Fibroblast of lung (primary cell): ENCODE results near the gene TP53RK. TPM values are rescaled to one million over a fixed set of nuclear protein-coding genes. Genes with fewer than 3 reads are reported as not detected.

ENCODE experiments used
- DNase-seq, 2 donors: peaks; one replicate each; pipeline versions ENCODE4 v3.0.0 to v3.0.0-alpha.2; 2010; ENCODE audit warnings: low read depth in 2 of 2
- H2AFZ ChIP-seq: 2 replicates; pipeline ENCODE4 v1.5.1; 2012; ENCODE audit warnings: low read length, control low read depth, inconsistent platforms
- H3K27ac ChIP-seq: 2 replicates; pipeline ENCODE4 v1.5.1; 2011; ENCODE audit warnings: low read length, control low read depth; ENCODE audit not compliant: insufficient read depth
- H3K27me3 ChIP-seq: 2 replicates; pipeline ENCODE4 v1.5.1; 2011; ENCODE audit warnings: mild to moderate bottlenecking, low read length; ENCODE audit not compliant: control insufficient read depth, insufficient read depth
- H3K36me3 ChIP-seq: 2 replicates; pipeline ENCODE4 v1.5.1; 2011; ENCODE audit warnings: low read length; ENCODE audit not compliant: control insufficient read depth, insufficient read depth
- H3K4me1 ChIP-seq: 2 replicates; pipeline ENCODE4 v1.5.1; 2011; ENCODE audit warnings: low read length; ENCODE audit not compliant: control insufficient read depth, insufficient read depth; ENCODE audit errors: extremely low read depth
- H3K4me2 ChIP-seq: 2 replicates; pipeline ENCODE4 v1.5.1; 2011; ENCODE audit warnings: low read length, control low read depth; ENCODE audit not compliant: insufficient read depth; ENCODE audit errors: extremely low read depth
- H3K4me3 ChIP-seq, 4 experiments: fragments of 200-600 bp in 1 of 4; sonication (generic) in 1 of 4; replicated peaks in 1 of 4; 2 replicates each; pipeline ENCODE4 v1.5.1; 2011 to 2016; ENCODE audit warnings: low read length in 4 of 4, low read depth in 3 of 4, mild to moderate bottlenecking in 3 of 4, control low read depth in 2 of 4, inconsistent platforms in 1 of 4, mixed read lengths in 1 of 4; ENCODE audit not compliant: insufficient read depth in 1 of 4; ENCODE audit errors: control extremely low read depth in 1 of 4
- H3K79me2 ChIP-seq: 2 replicates; pipeline ENCODE4 v1.5.1; 2012; ENCODE audit warnings: mild to moderate bottlenecking, low read length, inconsistent platforms; ENCODE audit not compliant: control insufficient read depth, insufficient read depth
- H3K9ac ChIP-seq: 2 replicates; pipeline ENCODE4 v1.5.1; 2011; ENCODE audit warnings: mild to moderate bottlenecking, low read length, control low read depth; ENCODE audit not compliant: insufficient read depth
- H3K9me3 ChIP-seq: 2 replicates; pipeline ENCODE4 v1.5.1; 2012; ENCODE audit warnings: low read depth, low read length; ENCODE audit not compliant: control insufficient read depth, insufficient read depth
- H4K20me1 ChIP-seq: 2 replicates; pipeline ENCODE4 v1.5.1; 2011; ENCODE audit warnings: low read length; ENCODE audit not compliant: control insufficient read depth, insufficient read depth; ENCODE audit errors: extremely low read depth
- EZH2 ChIP-seq: IDR thresholded peaks from 2 replicates; pipeline ENCODE4 v1.5.1; 2012; ENCODE audit warnings: low read length, control low read depth, mild to moderate bottlenecking; ENCODE audit errors: missing control alignments
- polyA plus RNA-seq, 2 donors: library from polyadenylated mRNA; depleted of rRNA in 1 of 2; stranded (reverse) in 1 of 2; unstranded in 1 of 2; fragments of >200 nt; gene quantifications; 2 replicates each; pipeline ENCODE4 v1.2.1, GENCODE V29; 2011 to 2012; ENCODE audit warnings: missing spikeins in 1 of 2
- total RNA-seq: library from RNA; depleted of rRNA; stranded (reverse); fragments of >200 nt; gene quantifications from 2 replicates; pipeline ENCODE4 v1.2.1, GENCODE V29; 2014
- TF ChIP-seq, protein P1 (sequence below), 2 donors: IDR thresholded peaks in 1 of 2; conservative IDR thresholded peaks in 1 of 2; 1 replicate in 1 of 2; 2 replicates in 1 of 2; pipeline ENCODE4 v1.5.1; 2011 to 2012; ENCODE audit warnings: low read length in 2 of 2, control low read depth in 1 of 2, inconsistent platforms in 1 of 2, low read depth in 1 of 2, mild to moderate bottlenecking in 1 of 2

The TP53RK gene
- total and polyA plus RNA-seq, 2 donors (not counting 1 experiment from before 2014, with no cell fraction given) = 9.2 to 19.5 TPM

DNA sequence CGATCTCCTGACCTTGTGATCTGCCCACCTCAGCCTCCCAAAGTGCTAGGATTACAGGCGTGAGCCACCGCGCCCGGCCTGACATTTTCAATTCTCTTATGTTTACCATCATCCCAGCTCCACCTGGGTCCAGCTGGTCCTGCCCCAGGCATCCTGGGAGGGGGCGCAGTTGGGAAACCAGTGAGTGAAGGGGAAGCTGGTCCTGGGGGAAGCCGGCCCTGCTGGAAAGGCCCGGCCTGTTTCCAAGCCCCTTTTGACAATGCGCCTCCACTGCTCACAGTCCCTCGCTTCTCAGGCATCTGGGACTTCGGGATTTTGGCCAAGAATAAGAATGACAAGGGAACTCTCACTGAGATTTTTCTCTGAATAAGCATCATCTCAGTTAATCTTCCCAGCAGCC, 52.2 kb downstream of the TP53RK start:
- TF ChIP-seq, protein P1, sequence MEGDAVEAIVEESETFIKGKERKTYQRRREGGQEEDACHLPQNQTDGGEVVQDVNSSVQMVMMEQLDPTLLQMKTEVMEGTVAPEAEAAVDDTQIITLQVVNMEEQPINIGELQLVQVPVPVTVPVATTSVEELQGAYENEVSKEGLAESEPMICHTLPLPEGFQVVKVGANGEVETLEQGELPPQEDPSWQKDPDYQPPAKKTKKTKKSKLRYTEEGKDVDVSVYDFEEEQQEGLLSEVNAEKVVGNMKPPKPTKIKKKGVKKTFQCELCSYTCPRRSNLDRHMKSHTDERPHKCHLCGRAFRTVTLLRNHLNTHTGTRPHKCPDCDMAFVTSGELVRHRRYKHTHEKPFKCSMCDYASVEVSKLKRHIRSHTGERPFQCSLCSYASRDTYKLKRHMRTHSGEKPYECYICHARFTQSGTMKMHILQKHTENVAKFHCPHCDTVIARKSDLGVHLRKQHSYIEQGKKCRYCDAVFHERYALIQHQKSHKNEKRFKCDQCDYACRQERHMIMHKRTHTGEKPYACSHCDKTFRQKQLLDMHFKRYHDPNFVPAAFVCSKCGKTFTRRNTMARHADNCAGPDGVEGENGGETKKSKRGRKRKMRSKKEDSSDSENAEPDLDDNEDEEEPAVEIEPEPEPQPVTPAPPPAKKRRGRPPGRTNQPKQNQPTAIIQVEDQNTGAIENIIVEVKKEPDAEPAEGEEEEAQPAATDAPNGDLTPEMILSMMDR (conservative IDR thresholded peaks at IDR 0.05 in 1 of 2, IDR thresholded peaks at IDR 0.05 in 1 of 2; ENCODE audit: low read depth in 1 of 2, low read length in 2 of 2) = no peak
- no peak for TF ChIP-seq EZH2
- DNase-seq = no peak
- H3K27me3 ChIP-seq = no peaks in the 10 kb centered on the region

GRCh38 chr20:46636514-46636913, 52.7 kb downstream of the TP53RK start:
- Histone ChIP-seq H3K27ac (no peak overlapping the region), H3K36me3 (no peaks in the 10 kb centered on the region)
- TF ChIP-seq, protein P1 (conservative IDR thresholded peaks at IDR 0.05 in 1 of 2, IDR thresholded peaks at IDR 0.05 in 1 of 2; ENCODE audit: low read depth in 1 of 2, low read length in 2 of 2) = no peak
- no peak for TF ChIP-seq EZH2

More for the DNA sequence above, 52.2 kb downstream of the TP53RK start:
- Histone ChIP-seq H3K4me2 (no peak overlapping the region), H3K4me3 (no peak overlapping the region), H3K4me1 (no peaks in the 10 kb centered on the region), H2AFZ (no peak overlapping the region), H3K27ac (no peak overlapping the region), H4K20me1 (no peaks in the 10 kb centered on the region), H3K9me3 (no peaks in the 10 kb centered on the region), H3K9ac (no peak overlapping the region), H3K79me2 (no peaks in the 10 kb centered on the region), H3K36me3 (no peaks in the 10 kb centered on the region)

DNA sequence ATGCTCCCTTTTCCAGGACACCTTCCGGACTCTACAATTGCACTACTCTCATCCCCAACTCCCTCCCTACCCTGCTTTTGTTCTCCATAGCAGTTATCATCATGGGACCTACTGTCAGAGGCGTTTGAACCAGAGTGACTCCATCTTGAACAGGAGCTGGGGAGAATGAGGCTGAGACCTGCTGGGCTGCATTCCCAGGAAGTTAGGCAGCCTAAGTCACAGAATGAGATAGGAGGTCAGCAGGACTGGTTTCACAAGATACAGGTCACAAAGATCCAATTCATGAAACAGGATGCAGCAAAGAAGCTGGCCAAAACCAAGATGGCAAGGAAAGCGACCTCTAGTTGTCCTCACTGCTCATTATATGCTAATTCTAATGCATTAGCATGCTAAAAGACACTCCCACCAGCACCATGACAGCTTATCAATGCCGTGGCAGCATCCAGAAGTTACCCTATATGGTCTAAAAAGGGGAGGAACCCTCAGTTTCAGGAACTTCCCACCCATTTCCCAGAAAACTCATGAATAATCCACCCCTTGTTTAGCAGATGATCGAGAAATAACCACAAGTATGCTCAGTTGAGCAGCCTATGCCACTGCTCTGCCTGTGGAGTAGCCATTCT, 53.6 kb downstream of the TP53RK start:
- no peak overlapping the region for H3K4me2 ChIP-seq
- H3K4me1 ChIP-seq = no peaks in the 10 kb centered on the region
- no peak for TF ChIP-seq EZH2
- TF ChIP-seq, protein P1 (conservative IDR thresholded peaks at IDR 0.05 in 1 of 2, IDR thresholded peaks at IDR 0.05 in 1 of 2; ENCODE audit: low read depth in 1 of 2, low read length in 2 of 2) = no peak
- no peak overlapping the region for H3K27ac ChIP-seq
- H3K9me3 ChIP-seq = no peaks in the 10 kb centered on the region
- DNase-seq = peak in 1 of 2 donors; percentile 44
- no peak overlapping the region for H2AFZ ChIP-seq
- H4K20me1 ChIP-seq = no peaks in the 10 kb centered on the region
- no peaks in the 10 kb centered on the region for H3K27me3 ChIP-seq
- H3K4me3 ChIP-seq = no peak overlapping the region
- H3K36me3 ChIP-seq = no peaks in the 10 kb centered on the region
- no peak overlapping the region for H3K9ac ChIP-seq
- H3K79me2 ChIP-seq = no peaks in the 10 kb centered on the region

More at GRCh38 chr20:46636514-46636913, 52.7 kb downstream of the TP53RK start:
- no peak for DNase-seq
- no peaks in the 10 kb centered on the region for H3K79me2 ChIP-seq
- H3K9ac ChIP-seq = no peak overlapping the region
- H3K27me3 ChIP-seq = no peaks in the 10 kb centered on the region
- H2AFZ ChIP-seq = no peak overlapping the region
- no peaks in the 10 kb centered on the region for H4K20me1 ChIP-seq
- no peak overlapping the region for H3K4me2 ChIP-seq
- H3K9me3 ChIP-seq = no peaks in the 10 kb centered on the region
- H3K4me3 ChIP-seq = no peak overlapping the region
- H3K4me1 ChIP-seq = no peaks in the 10 kb centered on the region
